Dermis microvascular lymphatic vessel endothelial cell (primary cell): ENCODE results near the gene FBXL16. TPM values are rescaled to one million over a fixed set of nuclear protein-coding genes. Genes with fewer than 3 reads are reported as not detected.

ENCODE experiments used
- DNase-seq, 2 donors: peaks; one replicate each; pipeline versions ENCODE4 v3.0.0 to v3.0.0-alpha.2; 2010; ENCODE audit warnings: low read depth in 2 of 2
- total RNA-seq: library from RNA; depleted of rRNA; stranded (reverse); fragments of >200 nt; gene quantifications from 2 replicates; pipeline ENCODE4 v1.2.1, GENCODE V29; 2014

The FBXL16 gene
- total RNA-seq, 1 donor from 2014 or later: under 0.01 TPM

GRCh38 chr16:723695-724094, 18.1 kb upstream of the FBXL16 start:
- no peak for DNase-seq

GRCh38 chr16:722835-723633, 17.4 kb upstream of the FBXL16 start:
- DNase-seq: no peak

- DNase-seq: no peak
Observed at GRCh38 chr16:721765-722540, 16.4 kb upstream of the FBXL16 start.

- DNase-seq: peak; percentile 29 to 73
Observed at GRCh38 chr16:720990-721764, 15.6 kb upstream of the FBXL16 start, which contains the start of gene ANTKMT. TSS of gene ANTKMT (plus strand) at chr16:721146. CDS start at chr16:721275, 129 bp downstream.

- DNase-seq: peak in 1 of 2 donors; percentile 31
Observed at GRCh38 chr16:720447-720989, 14.9 kb upstream of the FBXL16 start.

- no peak for DNase-seq
Observed at GRCh38 chr16:719815-720446, 14.3 kb upstream of the FBXL16 start.

- DNase-seq: no peak
Observed at GRCh38 chr16:718922-719321, 13.3 kb upstream of the FBXL16 start.

- no peak for DNase-seq
Observed at GRCh38 chr16:718389-718788, 12.8 kb upstream of the FBXL16 start.

- DNase-seq: no peak
Observed at GRCh38 chr16:717450-718245, 12.0 kb upstream of the FBXL16 start.

GRCh38 chr16:716768-717325, 11.2 kb upstream of the FBXL16 start:
- no peak for DNase-seq

- no peak for DNase-seq
Observed at GRCh38 chr16:716200-716568, 10.6 kb upstream of the FBXL16 start.

GRCh38 chr16:715477-716199, 10.0 kb upstream of the FBXL16 start:
- peak in 1 of 2 donors; percentile 48 for DNase-seq

GRCh38 chr16:714558-715476, 9.2 kb upstream of the FBXL16 start, which contains the start of gene METRN:
TSS of gene METRN (plus strand) at chr16:715118. CDS start at chr16:715290, 172 bp downstream.
- peak; percentile 40 to 91 for DNase-seq

- peak in 1 of 2 donors; percentile 20 for DNase-seq
Observed at GRCh38 chr16:714079-714478, 8.5 kb upstream of the FBXL16 start.

- peak; percentile 36 to 76 for DNase-seq
Observed at GRCh38 chr16:712740-713250, 7.2 kb upstream of the FBXL16 start.

- DNase-seq: peak; percentile 32 to 67
Observed at GRCh38 chr16:711548-712320, 6.1 kb upstream of the FBXL16 start.

GRCh38 chr16:711084-711483, 5.5 kb upstream of the FBXL16 start:
- no peak for DNase-seq
